ENCODE data around the gene CCT3. TPM values are rescaled to one million over a fixed set of nuclear protein-coding genes. Genes with fewer than 3 reads are reported as not detected.

CCT3 gene
- total and polyA plus RNA-seq, 2 donors (not counting 1 experiment from before 2014, with no cell fraction given): 251 to 397 TPM

- H3K27me3 ChIP-seq (ENCODE audit: control insufficient read depth, insufficient read depth, low read length): no peaks in the 10 kb centered on the region
- H3K4me3 ChIP-seq (replicated peaks in 1 of 4; ENCODE audit: control extremely low read depth in 1 of 4, insufficient read depth in 1 of 4, low read depth in 3 of 4, low read length in 4 of 4): no peak overlapping the region
- H3K4me1 ChIP-seq (ENCODE audit: control insufficient read depth, extremely low read depth, insufficient read depth, low read length): no peaks in the 10 kb centered on the region
- no peak overlapping the region for H3K4me2 ChIP-seq (ENCODE audit: extremely low read depth, insufficient read depth, low read length)
- H3K9ac ChIP-seq (ENCODE audit: insufficient read depth, low read length): no peak overlapping the region
- H3K79me2 ChIP-seq (ENCODE audit: control insufficient read depth, insufficient read depth, low read length): no peaks in the 10 kb centered on the region
- H3K36me3 ChIP-seq (ENCODE audit: control insufficient read depth, insufficient read depth, low read length): peaks cover 23% of the 10 kb centered on the region
- no peak overlapping the region for H3K27ac ChIP-seq (ENCODE audit: insufficient read depth, low read length)
- no peaks in the 10 kb centered on the region for H4K20me1 ChIP-seq (ENCODE audit: control insufficient read depth, extremely low read depth, insufficient read depth, low read length)
- no peak for DNase-seq (ENCODE audit: low read depth in 2 of 2)
- H3K9me3 ChIP-seq (ENCODE audit: control insufficient read depth, insufficient read depth, low read depth, low read length): no peaks in the 10 kb centered on the region
- TF ChIP-seq EZH2 (IDR thresholded peaks at IDR 0.05; ENCODE audit: low read length, missing control alignments): no peak
- TF ChIP-seq CTCF (conservative IDR thresholded peaks at IDR 0.05 in 1 of 2, IDR thresholded peaks at IDR 0.05 in 1 of 2; ENCODE audit: low read depth in 1 of 2, low read length in 2 of 2): no peak
- H2AFZ ChIP-seq (ENCODE audit: low read length): no peak overlapping the region
Measured at GRCh38 chr1:156320560-156320959, 17.5 kb downstream of the CCT3 start.

GRCh38 chr1:156319664-156320063, 18.4 kb downstream of the CCT3 start:
- Histone ChIP-seq H3K4me2 (ENCODE audit: extremely low read depth, insufficient read depth, low read length) (no peak overlapping the region), H3K4me3 (replicated peaks in 1 of 4; ENCODE audit: control extremely low read depth in 1 of 4, insufficient read depth in 1 of 4, low read depth in 3 of 4, low read length in 4 of 4) (no peak overlapping the region), H3K27me3 (ENCODE audit: control insufficient read depth, insufficient read depth, low read length) (no peaks in the 10 kb centered on the region), H4K20me1 (ENCODE audit: control insufficient read depth, extremely low read depth, insufficient read depth, low read length) (no peaks in the 10 kb centered on the region), H3K36me3 (ENCODE audit: control insufficient read depth, insufficient read depth, low read length) (peaks cover 25% of the 10 kb centered on the region), H3K27ac (ENCODE audit: insufficient read depth, low read length) (no peak overlapping the region), H3K4me1 (ENCODE audit: control insufficient read depth, extremely low read depth, insufficient read depth, low read length) (no peaks in the 10 kb centered on the region), H2AFZ (ENCODE audit: low read length) (no peak overlapping the region), H3K9ac (ENCODE audit: insufficient read depth, low read length) (no peak overlapping the region), H3K79me2 (ENCODE audit: control insufficient read depth, insufficient read depth, low read length) (no peaks in the 10 kb centered on the region), H3K9me3 (ENCODE audit: control insufficient read depth, insufficient read depth, low read depth, low read length) (no peaks in the 10 kb centered on the region)
- peak; percentile 12 to 58 for DNase-seq (ENCODE audit: low read depth in 2 of 2)
- TF ChIP-seq EZH2 (IDR thresholded peaks at IDR 0.05; ENCODE audit: low read length, missing control alignments) (no peak), CTCF (conservative IDR thresholded peaks at IDR 0.05 in 1 of 2, IDR thresholded peaks at IDR 0.05 in 1 of 2; ENCODE audit: low read depth in 1 of 2, low read length in 2 of 2) (peak; percentile 43 to 61)

DNA sequence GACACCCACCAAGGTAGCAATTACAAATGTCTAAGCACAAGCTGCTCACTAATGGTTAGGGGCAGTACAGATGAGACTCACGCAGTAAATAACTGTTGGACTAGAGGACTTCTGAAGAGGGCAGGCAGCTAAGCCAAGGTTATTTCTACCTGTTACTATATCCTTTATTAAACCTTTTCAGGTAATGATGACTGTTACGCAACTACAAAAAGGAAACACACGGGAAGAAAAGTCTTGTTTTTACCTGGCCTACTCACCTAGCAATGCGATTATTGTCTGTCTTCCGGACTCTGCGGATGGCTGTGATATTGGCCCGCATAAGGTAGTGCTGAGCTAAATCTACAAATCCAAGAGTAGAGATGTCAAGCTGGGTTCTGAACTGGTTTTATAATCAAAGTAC, 21.2 kb downstream of the CCT3 start:
- no peak overlapping the region for H3K4me3 ChIP-seq (replicated peaks in 1 of 4; ENCODE audit: control extremely low read depth in 1 of 4, insufficient read depth in 1 of 4, low read depth in 3 of 4, low read length in 4 of 4)
- H3K9me3 ChIP-seq (ENCODE audit: control insufficient read depth, insufficient read depth, low read depth, low read length): no peaks in the 10 kb centered on the region
- no peak for DNase-seq (ENCODE audit: low read depth in 2 of 2)
- H4K20me1 ChIP-seq (ENCODE audit: control insufficient read depth, extremely low read depth, insufficient read depth, low read length): no peaks in the 10 kb centered on the region
- H2AFZ ChIP-seq (ENCODE audit: low read length): no peak overlapping the region
- H3K36me3 ChIP-seq (ENCODE audit: control insufficient read depth, insufficient read depth, low read length): peaks cover 21% of the 10 kb centered on the region
- no peaks in the 10 kb centered on the region for H3K79me2 ChIP-seq (ENCODE audit: control insufficient read depth, insufficient read depth, low read length)
- no peaks in the 10 kb centered on the region for H3K27me3 ChIP-seq (ENCODE audit: control insufficient read depth, insufficient read depth, low read length)
- H3K27ac ChIP-seq (ENCODE audit: insufficient read depth, low read length): no peak overlapping the region
- H3K4me2 ChIP-seq (ENCODE audit: extremely low read depth, insufficient read depth, low read length): no peak overlapping the region
- no peak for TF ChIP-seq EZH2 (IDR thresholded peaks at IDR 0.05; ENCODE audit: low read length, missing control alignments)
- TF ChIP-seq CTCF (conservative IDR thresholded peaks at IDR 0.05 in 1 of 2, IDR thresholded peaks at IDR 0.05 in 1 of 2; ENCODE audit: low read depth in 1 of 2, low read length in 2 of 2): no peak
- H3K9ac ChIP-seq (ENCODE audit: insufficient read depth, low read length): no peak overlapping the region
- no peaks in the 10 kb centered on the region for H3K4me1 ChIP-seq (ENCODE audit: control insufficient read depth, extremely low read depth, insufficient read depth, low read length)

Data from fibroblast of lung (primary cell).